HG03558 (cell line): ENCODE results near the gene MPC1L.

Experiments used
- ATAC-seq: cut with Tn5 transposase; IDR thresholded peaks from one replicate; pipeline ENCODE4 v1.9.1; 2021; ENCODE audit warnings: moderate number of reproducible peaks; ENCODE audit not compliant: unreplicated experiment; ENCODE audit errors: extremely low read depth

Gene MPC1L

DNA sequence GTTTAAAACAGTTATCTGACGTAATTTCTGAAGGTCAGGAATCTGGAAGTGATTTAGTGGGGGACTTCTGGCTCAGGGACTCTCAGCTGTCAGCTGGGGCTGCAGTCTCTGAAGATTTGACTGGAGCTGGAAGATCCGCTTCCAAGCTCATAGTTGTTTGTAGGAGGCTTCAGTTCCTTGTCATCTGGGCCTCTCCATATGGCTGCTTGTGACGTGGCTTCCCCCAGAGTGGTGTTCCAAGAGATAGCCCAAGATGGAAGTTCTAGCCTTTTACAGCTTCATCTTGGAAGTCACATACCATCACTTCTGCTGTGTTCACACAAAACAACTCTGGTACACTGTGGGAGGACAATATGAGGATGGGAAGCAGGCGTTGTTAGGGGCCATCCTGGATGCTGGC is 2.1 kb downstream of the MPC1L start:
- no peak for ATAC-seq

DNA sequence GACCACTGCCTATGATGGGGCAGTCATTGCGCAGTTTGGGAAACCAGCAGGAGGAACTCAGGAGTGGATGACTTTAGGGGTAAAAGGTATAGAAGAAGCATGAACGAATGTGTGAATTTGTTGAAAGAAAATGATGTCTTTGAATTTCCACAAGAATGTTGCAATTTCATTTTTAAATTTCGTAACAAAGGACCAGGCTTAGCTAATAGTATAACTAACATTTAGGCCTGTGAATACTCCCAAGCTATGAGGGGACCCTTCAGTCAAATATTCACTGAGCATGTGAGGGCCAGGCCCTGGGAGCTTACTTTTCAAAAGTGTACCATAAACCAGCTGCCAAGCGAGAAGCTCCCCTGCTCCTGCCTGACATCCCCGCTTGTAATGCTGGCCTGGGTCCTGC is 5.3 kb downstream of the MPC1L start:
- ATAC-seq: no peak

DNA sequence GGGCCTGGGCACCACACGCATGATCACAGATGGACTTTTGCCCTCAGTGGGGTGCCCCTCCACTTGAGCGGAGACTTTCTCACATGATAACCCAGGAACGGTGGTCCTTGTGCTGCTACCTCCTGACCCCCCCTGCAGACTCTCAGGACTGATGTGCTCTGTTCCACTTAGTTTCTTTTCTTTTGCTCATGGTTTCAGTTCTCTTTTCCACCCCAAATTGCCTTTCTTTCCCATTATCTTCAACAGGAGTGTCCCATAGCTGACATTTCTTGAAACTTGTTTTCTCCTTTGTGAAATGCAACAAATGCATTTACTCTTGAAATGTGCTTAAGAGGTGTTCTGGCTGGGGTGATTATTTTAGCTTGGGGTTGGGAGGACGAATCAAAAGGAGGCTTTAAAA is 9.0 kb downstream of the MPC1L start:
- no peak for ATAC-seq

DNA sequence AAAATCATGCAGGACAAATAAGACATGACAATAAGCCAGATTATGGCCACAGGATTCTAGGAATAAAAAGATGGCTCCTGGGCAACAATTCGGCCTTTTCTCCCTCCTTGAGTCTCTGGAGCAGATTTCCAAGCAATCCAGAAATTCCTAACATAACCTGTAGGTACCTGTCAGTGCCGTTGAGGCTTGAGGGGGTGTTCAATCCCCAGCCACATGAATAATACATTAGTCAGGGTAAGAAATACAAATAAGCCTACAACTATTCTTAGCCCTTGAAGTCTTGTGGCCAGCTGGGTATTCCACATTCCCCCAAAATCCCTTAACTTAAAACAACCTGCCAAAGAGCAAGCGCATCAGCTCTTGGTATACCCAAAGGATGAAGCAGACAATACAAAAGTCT is 14.5 kb downstream of the MPC1L start:
- no peak for ATAC-seq

DNA sequence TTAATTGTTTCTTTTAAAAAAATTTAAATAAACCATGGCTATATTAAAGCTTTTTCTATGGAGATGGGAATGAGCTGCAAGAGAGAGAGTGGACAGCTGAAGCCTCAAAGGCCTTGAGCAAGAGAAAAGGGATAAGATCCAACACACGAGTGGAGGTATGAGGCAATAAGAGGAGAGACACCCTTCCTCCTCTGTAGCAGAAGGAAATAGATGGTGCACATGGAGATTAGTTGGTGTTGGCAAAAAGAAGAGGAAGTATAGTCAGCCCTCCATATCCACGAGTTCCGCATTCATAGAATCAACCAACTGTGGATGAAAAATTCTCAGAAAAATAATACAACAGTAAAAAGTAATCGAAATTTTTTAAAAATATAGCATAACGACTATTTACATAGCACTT is 20.9 kb downstream of the MPC1L start:
- ATAC-seq: no peak

DNA sequence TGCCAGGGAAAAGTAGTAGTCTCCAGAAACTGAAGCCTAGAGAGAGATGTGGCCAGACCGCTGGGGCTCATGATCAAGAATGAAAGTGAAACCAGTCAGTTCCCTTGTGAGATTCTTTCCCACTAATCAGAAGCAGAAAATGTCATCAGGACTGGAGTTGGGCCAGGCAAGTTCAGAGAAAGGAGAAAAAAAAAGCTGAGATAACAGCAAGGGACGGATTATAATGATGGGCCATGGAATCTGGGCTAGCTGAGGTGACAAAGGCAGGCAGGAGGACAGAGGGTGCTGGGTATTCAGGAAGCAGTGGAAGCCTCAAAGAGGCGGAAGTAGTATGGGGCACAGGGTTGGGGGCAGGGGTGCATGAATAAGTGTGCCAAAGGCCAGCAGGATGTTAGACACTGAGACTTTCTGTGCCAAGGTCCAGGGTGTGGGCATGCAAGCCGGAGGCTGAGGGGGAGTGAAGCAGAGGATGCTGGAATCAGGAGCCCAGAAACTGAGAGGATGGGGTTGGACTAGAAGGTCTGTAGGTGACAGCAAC is 21.7 kb downstream of the MPC1L start:
- ATAC-seq: no peak

DNA sequence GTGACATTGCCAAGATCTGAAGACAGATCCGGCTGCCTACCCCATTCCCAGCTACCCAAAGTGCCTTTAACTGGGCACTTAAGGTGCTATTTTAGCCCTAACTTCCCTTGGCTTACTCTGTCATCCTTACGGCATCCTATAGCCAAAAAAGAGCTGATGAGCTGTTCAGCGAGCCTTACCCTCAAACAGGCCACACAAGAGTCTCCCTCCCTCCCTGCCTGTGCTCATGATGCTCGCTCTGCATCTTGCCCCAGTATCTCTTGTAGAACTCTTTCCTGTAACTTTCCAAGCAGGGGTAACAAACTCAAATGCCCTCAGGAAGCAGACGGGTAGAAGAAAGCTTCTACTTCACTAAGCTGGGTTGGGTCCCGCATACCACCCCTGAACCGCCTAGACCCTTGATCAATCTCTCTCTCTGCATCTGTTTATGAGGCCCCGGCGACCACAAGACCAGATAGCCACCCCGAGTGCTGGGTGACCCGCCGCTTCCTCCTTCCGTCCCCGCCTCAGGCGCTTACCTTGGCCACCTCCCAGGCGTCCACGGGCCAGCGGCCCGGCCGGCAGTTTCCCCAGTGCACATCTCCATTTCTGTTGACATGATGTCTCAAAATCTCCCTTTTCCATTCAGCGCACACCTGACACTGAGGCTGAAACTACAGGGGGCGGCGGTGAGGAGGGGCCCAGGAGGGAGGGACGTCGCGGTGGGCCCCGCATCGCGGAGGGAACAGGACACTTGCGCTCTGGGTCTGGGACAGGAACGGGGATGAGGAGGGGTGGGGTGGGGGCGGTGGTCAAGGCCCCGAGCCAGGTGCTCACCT is 23.5 kb downstream of the MPC1L start:
- ATAC-seq: no peak

DNA sequence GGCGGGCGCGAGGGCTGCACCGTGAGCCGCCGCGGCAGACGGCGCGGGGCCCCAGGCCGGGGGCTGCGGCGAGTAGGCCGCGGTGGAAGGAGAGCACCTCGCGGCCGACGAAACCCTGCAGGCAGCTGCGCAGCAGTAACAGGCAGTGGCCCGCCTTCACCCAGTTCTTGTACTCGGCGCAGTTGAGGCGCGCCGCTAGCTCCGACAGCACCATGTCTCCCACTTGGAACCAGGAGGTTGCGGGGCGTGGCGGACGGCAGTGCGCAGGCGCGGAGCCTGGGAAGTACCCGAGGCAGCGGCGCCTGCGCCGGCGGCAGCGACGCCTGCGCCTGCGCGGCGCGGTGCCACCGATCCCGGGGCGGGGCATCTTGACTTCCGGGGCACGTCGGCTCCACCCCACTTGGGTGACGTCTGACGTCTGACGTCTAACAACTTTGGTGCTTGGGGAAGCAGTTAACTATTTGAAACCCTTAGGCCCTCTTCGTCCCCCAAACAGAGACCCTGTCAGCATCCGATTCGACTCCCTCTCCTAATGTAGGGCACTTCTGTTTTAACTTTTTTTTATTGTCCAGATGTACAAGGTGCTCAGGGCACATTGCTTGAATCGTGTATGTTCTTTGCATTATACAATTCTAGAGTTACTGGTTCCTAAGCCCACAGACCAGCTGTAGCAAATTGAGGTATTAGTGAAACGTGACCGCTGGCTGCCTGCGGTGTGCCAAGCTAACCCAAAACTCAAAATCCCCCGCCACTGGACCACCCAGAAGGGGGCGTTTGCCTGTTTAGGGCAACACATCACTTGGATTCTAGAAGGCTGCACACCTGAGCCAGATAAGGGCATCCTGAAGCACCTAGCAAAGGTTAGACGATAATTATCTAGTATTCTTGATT is 24.3 kb downstream of the MPC1L start, which contains the start of gene CXorf38:
CXorf38 (minus strand) TSS at position 255 of the 891 bp plus-strand sequence; CDS start at position 214, 41 bp downstream.
- ATAC-seq: peak; percentile 58

DNA sequence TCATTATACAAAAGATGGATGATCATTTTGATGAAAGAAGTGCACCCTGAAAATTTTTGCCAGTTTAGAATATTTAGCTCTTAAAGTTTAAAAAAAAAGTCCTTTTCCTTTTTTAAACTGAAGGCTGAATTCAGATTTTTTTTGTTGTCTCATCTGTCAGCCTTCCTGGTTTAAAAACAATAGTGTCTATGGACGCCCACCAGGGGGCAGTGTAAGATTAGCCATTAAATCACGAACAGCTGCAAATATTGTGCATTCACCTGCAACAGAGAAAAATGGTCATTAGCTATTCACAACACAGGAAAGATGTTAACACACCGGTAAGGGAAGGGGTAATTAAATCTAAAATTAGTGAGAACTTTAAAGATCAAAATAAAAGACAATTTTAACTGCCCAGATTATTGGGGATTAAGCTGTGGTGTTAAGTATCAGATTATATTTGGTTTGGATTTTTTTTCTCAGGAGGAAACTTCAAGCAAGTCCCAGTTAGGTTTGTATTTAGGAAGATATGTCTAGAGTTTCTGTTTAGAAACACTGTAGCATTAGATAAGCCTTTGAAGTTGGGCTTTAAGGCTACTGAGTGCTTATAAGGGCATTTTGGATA is 28.5 kb downstream of the MPC1L start:
- ATAC-seq: no peak

DNA sequence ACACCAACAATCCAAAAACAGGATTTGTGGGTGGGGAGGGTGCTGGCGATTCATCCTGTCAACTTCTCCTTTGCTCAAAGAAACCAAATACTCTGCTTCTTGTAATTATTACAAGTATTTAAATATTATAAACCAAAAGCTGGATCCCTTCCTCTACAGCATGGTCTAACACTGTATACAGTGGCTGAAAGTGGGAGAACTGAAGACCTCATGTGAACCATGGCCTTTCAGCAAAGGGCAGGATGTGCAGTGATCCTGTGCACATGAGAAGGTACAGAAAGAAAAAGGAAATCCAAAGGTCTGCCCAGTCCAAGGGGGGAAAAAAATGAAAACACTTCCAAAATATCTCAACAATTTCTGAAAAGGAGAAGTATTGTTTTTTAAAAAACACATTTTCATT is 29.4 kb downstream of the MPC1L start:
- no peak for ATAC-seq

DNA sequence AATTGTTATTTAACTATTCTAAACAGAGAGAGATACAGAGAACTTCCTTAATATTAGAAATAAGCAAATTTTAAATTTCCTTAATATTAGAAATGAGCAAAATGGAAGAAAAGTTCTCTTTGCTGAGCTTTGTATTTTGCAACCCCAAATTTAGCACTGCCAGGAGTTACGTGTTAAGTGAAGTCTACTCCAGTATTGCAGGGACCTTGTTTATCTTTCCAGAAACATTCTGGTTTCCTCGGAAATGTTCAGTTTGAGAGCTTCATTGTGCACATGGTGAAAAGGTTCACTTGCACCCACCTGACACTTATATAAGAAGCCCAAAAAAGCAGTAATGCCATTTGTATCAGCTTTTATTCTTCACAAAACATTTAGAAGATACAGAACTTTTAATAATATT is 30.3 kb downstream of the MPC1L start:
- ATAC-seq: no peak

DNA sequence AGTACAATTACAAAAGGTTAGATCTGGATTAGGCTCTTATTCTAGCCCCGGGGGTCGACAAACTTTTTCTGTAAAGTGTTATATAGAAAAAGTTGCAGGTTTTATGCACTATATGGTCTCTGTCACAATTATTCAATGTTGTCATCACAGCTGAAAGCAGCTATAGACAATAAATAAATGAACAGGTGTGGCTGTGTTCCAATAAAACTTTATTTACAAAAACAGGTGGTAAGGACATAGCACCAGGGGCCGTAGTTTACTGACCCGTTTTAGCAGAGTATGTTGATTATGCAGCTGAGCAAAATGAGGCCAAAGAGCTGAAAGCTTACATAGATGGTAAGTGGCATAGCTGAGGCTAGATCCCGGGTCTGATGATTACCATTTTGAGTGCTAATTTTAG is 37.2 kb downstream of the MPC1L start:
- ATAC-seq: no peak

DNA sequence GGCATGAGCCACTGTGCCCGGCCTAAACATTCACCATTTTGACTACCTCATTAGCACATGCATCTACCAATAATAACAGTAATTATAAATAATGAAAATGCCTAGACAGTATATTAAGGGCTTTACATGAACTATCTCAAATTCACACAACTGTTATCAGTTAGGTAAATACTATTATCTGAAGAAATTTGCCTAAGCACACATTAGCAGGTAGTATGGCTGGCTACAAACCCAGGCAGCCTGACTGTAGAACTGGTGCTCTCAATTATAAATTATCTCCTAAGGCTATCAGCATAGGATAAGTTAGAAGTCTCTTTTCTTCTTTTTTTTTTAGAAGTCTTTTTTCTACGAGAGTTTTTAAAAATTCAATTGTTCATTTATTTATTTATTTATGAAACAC is 38.3 kb downstream of the MPC1L start:
- no peak for ATAC-seq

DNA sequence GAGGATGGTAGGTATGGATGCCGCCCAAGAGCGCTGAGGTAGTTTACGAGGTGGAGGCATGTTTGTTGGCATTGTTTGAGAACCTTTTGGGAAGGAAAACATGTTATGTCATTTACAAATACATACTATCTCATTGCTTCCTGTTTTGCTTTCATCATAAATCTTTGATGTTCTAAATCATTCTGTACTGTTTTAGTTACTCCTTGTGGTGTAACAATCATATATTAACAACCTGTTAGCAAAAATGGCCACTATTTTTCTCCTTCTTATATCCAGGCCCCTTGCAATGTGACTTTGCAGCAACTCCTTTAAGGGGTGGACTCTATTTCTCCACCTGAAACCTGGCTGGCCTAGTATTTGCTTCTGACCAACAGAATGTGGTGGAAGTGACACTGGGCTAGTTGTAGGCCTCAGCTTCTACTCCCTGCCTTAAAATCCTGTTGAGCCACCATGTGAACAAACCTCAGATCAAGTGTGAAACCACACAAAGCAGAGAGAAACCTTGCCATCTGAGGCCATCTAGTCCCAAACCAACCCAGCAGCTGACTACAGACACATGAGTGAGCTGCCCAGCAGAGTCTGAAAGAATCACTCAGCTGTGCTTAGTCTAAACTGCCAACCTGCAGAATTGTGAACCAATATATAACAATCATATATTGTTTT is 40.0 kb downstream of the MPC1L start:
- no peak for ATAC-seq

DNA sequence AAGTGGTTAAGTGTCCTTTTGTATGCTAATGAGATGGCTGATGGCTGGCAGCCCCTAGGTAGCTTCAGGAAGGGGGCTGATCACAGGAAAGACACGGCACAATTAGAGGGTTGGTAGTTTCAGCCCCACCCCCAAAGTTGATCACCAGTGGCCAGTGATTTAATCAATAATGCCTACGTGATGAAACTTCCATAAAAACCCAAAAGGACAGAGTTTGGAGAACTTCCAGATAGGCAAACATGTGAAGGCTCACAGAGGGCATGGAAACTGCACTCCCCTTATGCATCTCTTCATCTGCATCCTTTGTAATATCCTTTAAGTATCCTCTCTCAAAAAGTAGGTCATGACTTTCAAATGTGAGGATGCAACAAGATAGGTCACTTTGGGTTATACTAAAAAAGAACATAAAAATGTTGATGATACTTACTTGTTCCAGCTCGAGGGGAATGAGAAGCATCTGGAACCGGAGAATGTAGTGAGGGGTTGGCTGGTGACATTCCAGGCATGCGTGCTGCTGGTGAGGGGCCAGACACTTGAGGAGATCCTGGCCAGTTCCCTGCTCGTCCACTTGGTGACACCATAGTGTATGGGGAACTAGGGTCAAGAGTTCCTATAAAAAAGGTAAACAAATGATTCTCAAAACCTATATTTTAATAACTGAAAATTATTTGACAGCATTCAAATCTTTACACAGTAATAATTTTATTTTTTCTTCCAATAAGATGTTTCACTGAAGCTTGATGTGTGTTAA is 40.8 kb downstream of the MPC1L start:
- no peak for ATAC-seq

DNA sequence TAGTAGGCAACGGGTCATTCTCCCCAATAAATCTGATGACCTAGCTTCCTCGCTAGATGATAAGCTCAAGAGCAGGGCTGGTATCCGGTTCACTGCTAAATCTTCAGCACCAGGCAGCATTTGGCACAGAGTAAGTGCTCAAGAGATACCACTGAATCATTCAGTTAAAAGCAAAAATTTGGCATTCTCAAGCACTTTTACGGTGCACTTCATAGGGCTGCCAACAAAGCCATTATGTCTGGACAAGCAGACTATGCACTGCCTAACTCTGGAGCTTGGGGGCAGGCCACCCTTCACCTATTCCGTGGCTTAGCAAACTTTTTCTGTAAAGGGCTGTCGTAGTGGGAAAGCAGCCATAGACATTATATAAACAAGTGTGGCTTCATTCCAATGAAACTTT is 47.9 kb downstream of the MPC1L start:
- no peak for ATAC-seq
